Measurements from ENCODE around the gene BCL11A.

The BCL11A gene

DNA sequence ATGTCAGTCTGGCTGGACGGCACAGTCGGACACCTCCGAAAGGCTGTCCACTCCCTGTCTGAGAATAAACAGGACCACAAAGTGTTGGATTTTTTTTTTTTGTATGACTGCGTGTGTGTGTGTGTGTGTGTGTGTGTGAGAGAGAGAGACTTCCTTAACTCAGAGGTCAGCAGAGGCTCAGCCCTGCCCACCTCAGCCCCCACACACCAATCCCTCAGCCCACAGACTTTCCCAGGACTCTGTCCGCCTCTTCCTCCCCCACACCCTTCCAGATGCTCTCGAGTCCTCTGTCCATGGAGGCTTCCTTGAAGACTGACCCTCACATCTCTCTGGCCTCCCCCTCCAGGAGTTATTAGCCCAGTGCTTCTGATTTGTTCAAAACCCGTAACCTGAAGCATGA lies 147.3 kb downstream of the BCL11A start:
- no peak for DNase-seq (ENCODE audit: low read depth in 2 of 2)

DNA sequence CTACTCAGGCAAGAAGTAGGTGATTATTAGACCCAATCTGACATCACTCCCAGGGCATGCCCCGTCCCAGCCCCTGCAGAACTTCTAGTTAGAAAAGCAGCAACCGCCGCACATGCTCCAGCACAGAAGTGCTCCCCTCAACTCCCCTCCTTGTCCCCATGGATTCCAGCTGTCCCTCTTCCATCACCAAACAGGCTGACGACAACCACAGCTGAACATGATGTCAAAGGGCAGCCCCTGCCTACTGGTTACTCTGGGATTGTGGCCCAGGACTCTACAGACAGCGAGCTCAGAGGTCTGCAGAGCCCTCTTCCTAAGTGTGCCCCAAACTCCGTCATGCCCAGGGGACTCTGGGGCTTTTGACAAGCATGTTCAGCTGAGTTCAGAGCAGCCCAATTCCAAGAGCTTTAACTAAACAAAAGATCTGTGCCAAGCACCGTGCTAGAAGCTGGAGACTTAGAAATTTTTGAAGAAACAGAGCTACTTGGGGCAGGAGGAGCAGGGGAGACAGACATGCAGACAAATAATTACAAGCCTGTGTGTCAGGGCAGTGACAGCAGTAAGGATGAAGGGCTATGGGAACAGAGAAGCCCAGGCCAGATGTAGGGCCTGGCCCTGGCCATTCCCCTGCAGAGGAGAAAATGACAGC lies 148.1 kb downstream of the BCL11A start:
- DNase-seq (ENCODE audit: low read depth in 2 of 2), result no peak
